H1 (cell line): ENCODE results near the gene KRT13. TPM values are rescaled to one million over a fixed set of nuclear protein-coding genes. Genes with fewer than 3 reads are reported as not detected.

Experiments
- CBX8 ChIP-seq: fragments of 300-800, 300-1000 bp; sonication (generic); IDR thresholded peaks from 2 replicates; pipeline ENCODE4 v1.7.1; 2016; ENCODE audit warnings: low read depth, low read length, borderline replicate concordance
- CEBPB ChIP-seq: IDR thresholded peaks from 2 replicates; pipeline ENCODE4 v1.6.1; 2012; ENCODE audit warnings: low read depth, low read length
- EP300 ChIP-seq, 2 experiments: IDR thresholded peaks; 1 replicate in 1 of 2; 2 replicates in 1 of 2; pipeline ENCODE4 v1.6.1; 2011 to 2012; ENCODE audit warnings: low read depth in 2 of 2, low read length in 2 of 2, mild to moderate bottlenecking in 2 of 2, borderline replicate concordance in 1 of 2, inconsistent platforms in 1 of 2, moderate library complexity in 1 of 2
- GABPA ChIP-seq: IDR thresholded peaks from 2 replicates; pipeline ENCODE4 v1.6.1; 2011; ENCODE audit warnings: mild to moderate bottlenecking, low read length, moderate library complexity, borderline replicate concordance; ENCODE audit not compliant: insufficient read depth
- GTF2F1 ChIP-seq: IDR thresholded peaks from 2 replicates; pipeline ENCODE4 v1.6.1; 2012; ENCODE audit warnings: low read depth, low read length, improper control_type of control experiment, borderline replicate concordance
- HDAC2 ChIP-seq, 2 experiments: fragments of 300-600 bp in 1 of 2; sonication (generic) in 1 of 2; IDR thresholded peaks; 2 replicates each; pipeline ENCODE4 v1.6.1; 2011 to 2012; ENCODE audit warnings: low read depth in 2 of 2, low read length in 2 of 2, mild to moderate bottlenecking in 2 of 2, moderate library complexity in 2 of 2, borderline replicate concordance in 1 of 2, inconsistent platforms in 1 of 2
- HDAC6 ChIP-seq: IDR thresholded peaks from one replicate; pipeline ENCODE4 v1.7.1; 2012; ENCODE audit warnings: low read depth, mild to moderate bottlenecking, inconsistent platforms, low read length, moderate library complexity
- KDM5A ChIP-seq: fragments of 200-600 bp; IDR thresholded peaks from 2 replicates; pipeline ENCODE4 v1.7.1; 2012; ENCODE audit warnings: mild to moderate bottlenecking, low read length, inconsistent platforms, mixed read lengths
- MAFK ChIP-seq: IDR thresholded peaks from 2 replicates; pipeline ENCODE4 v1.6.1; 2012; ENCODE audit warnings: low read depth, mild to moderate bottlenecking, improper control_type of control experiment, low read length
- NANOG ChIP-seq: IDR thresholded peaks from 2 replicates; pipeline ENCODE4 v1.6.1; 2011; ENCODE audit warnings: low read length, low read depth, mild to moderate bottlenecking, inconsistent platforms; ENCODE audit not compliant: insufficient read depth, poor library complexity, severe bottlenecking
- PHF8 ChIP-seq: fragments of 200-600 bp; sonication (generic); conservative IDR thresholded peaks from 2 replicates; pipeline ENCODE4 v1.7.1; 2012; ENCODE audit warnings: low read depth, mild to moderate bottlenecking, inconsistent platforms, low read length, moderate library complexity
- POLR2A ChIP-seq, 2 experiments: IDR thresholded peaks; 1 replicate in 1 of 2; 2 replicates in 1 of 2; pipeline ENCODE4 v1.6.1; 2011; ENCODE audit warnings: low read depth in 2 of 2, low read length in 2 of 2, mild to moderate bottlenecking in 2 of 2; ENCODE audit errors: control extremely low read depth in 1 of 2
- RBBP5 ChIP-seq: IDR thresholded peaks from 2 replicates; pipeline ENCODE4 v1.7.1; 2012; ENCODE audit warnings: low read depth, mild to moderate bottlenecking, inconsistent platforms, low read length, moderate library complexity, borderline replicate concordance
- RXRA ChIP-seq: IDR thresholded peaks from 2 replicates; pipeline ENCODE4 v1.6.1; 2011; ENCODE audit warnings: low read depth, mild to moderate bottlenecking, low read length, moderate library complexity; ENCODE audit not compliant: insufficient read depth
- SAP30 ChIP-seq: fragments of 300-600 bp; sonication (generic); IDR thresholded peaks from 2 replicates; pipeline ENCODE4 v1.7.1; 2012; ENCODE audit warnings: low read length, moderate library complexity, mild to moderate bottlenecking, inconsistent platforms; ENCODE audit not compliant: insufficient read depth, insufficient replicate concordance
- SIRT6 ChIP-seq: IDR thresholded peaks from one replicate; pipeline ENCODE4 v1.7.1; 2012; ENCODE audit warnings: low read length, inconsistent platforms
- SP1 ChIP-seq: IDR thresholded peaks from 2 replicates; pipeline ENCODE4 v1.6.1; 2011; ENCODE audit warnings: low read depth, low read length
- TAF1 ChIP-seq: IDR thresholded peaks from 2 replicates; pipeline ENCODE4 v1.6.1; 2011; ENCODE audit warnings: mild to moderate bottlenecking, low read depth, low read length
- TBP ChIP-seq: IDR thresholded peaks from 2 replicates; pipeline ENCODE4 v1.6.1; 2011; ENCODE audit warnings: low read depth, low read length, improper control_type of control experiment
- TEAD4 ChIP-seq: IDR thresholded peaks from 2 replicates; pipeline ENCODE4 v1.6.1; 2012; ENCODE audit warnings: low read depth, low read length, inconsistent platforms, mixed read lengths
- polyA plus RNA-seq, 7 experiments: library from polyadenylated mRNA; depleted of rRNA in 3 of 7; stranded (reverse) in 5 of 7; unstranded in 2 of 7; fragments of >200 nt in 5 of 7; fragments of 200-250 nt in 2 of 7; gene quantifications; 1 replicate in 5 of 7; 2 replicates in 1 of 7; 4 replicates in 1 of 7; pipeline versions ENCODE4 v1.2.1 to v1.2.3, GENCODE V29; 2011 to 2013; ENCODE audit warnings: missing spikeins in 2 of 7, mixed read lengths in 2 of 7
- total RNA-seq: library from RNA; stranded (reverse); fragmentation: NEBNext Ultra II Directional; extraction: Animal tissue kit (Norgen Biotek cat#: 25700); gene quantifications from 2 replicates; pipeline ENCODE4 v1.2.1, GENCODE V29; 2021
- TF ChIP-seq, protein P1 (sequence below): IDR thresholded peaks from 2 replicates; pipeline ENCODE4 v1.6.1; 2011; ENCODE audit warnings: low read depth, mild to moderate bottlenecking, low read length; ENCODE audit not compliant: insufficient read depth
- TF ChIP-seq, protein P2 (sequence below): IDR thresholded peaks from 2 replicates; pipeline ENCODE4 v1.6.1; 2011; ENCODE audit warnings: low read length, improper control_type of control experiment

KRT13 gene
- total and polyA plus RNA-seq, 2 of the 8 experiments (the other 6 are each of a cell fraction or from before 2014, with no cell fraction given) = 0.09 TPM; not detected in 1

DNA sequence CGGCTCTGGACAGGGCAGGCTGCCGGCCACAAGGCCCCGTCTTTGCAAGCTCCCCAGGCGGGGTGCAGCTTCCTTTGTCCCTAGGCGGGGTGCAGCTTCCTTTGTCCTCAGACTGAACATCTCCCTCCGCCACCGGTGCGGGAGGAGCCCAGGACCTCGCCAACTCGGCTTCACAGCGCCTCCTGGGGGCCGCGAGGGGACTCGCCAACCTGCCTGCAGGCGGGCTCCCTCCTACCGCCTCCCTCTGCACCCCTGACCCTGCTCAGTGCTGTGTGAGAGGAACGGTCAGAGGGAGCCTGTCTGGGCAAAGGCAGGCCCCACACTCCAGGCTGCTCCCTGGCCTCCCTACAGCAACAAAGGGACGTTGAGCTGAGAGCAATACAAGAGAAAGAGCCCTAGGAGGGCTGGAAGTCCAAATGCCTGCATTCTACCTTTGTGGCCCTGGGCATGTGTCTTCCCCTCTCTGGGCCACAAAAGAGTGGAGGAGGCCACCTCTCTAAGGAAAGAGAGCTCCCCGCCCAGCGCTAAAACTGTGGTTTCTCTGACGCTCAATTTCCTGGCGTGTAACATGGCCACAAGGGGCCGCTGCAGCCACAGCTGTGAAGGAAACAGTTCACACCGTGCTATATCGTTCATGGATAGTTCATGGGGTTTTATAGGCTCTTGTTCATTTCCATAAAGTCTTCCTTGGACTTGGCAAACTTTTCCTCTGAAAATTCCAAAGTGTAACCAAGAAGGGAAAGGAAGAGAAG is 43.6 kb upstream of the KRT13 start (continued):
- no peak; the same call in 1 of the 2 replicates for TF ChIP-seq TBP
- no peak for TF ChIP-seq RBBP5
- TF ChIP-seq, protein P1, sequence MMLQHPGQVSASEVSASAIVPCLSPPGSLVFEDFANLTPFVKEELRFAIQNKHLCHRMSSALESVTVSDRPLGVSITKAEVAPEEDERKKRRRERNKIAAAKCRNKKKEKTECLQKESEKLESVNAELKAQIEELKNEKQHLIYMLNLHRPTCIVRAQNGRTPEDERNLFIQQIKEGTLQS = peak; percentile 5; the same call in 1 of the 2 replicates
- no peak for TF ChIP-seq SP1
- TF ChIP-seq HDAC2 (IDR thresholded peaks at IDR 0.05; ENCODE audit: borderline replicate concordance in 1 of 2, low read depth in 2 of 2, low read length in 2 of 2) = 0 out of 4 replicates have a peak, but pooled peaks of 1 of the 2 experiments have one; percentile 27
- no peak for TF ChIP-seq GABPA
- no peak for TF ChIP-seq SIRT6
- no peak for TF ChIP-seq KDM5A
- peak; percentile 24; the same call in 1 of the 2 replicates for TF ChIP-seq TAF1
- no peak for TF ChIP-seq CEBPB
- TF ChIP-seq, protein P2, sequence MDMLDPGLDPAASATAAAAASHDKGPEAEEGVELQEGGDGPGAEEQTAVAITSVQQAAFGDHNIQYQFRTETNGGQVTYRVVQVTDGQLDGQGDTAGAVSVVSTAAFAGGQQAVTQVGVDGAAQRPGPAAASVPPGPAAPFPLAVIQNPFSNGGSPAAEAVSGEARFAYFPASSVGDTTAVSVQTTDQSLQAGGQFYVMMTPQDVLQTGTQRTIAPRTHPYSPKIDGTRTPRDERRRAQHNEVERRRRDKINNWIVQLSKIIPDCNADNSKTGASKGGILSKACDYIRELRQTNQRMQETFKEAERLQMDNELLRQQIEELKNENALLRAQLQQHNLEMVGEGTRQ = no peak
- no peak for TF ChIP-seq CBX8
- TF ChIP-seq MAFK = no peak
- no peak for TF ChIP-seq SAP30
- no peak for TF ChIP-seq HDAC6
- no peak for TF ChIP-seq GTF2F1
- TF ChIP-seq TEAD4 = no peak; the same call in 1 of the 2 replicates
- TF ChIP-seq NANOG = no peak
- 0 out of 2 replicates have a peak, but pooled peaks have one; percentile 22 for TF ChIP-seq PHF8
- no peak for TF ChIP-seq RXRA
- TF ChIP-seq POLR2A (IDR thresholded peaks at IDR 0.05; ENCODE audit: control extremely low read depth in 1 of 2, low read depth in 2 of 2, low read length in 2 of 2) = peak in 1 of 2 experiments; percentile 63; a peak in 1 of 3 replicates
- TF ChIP-seq EP300 (IDR thresholded peaks at IDR 0.05; ENCODE audit: borderline replicate concordance in 1 of 2, low read depth in 2 of 2, low read length in 2 of 2) = peak in 1 of 2 experiments; percentile 51; a peak in 1 of 3 replicates
